A549 (cell line): Measurements from ENCODE around the gene ANXA2. TPM values are rescaled to one million over a fixed set of nuclear protein-coding genes. Genes with fewer than 3 reads are reported as not detected.
A peak's percentile ranks its signal among the peaks of the same experiment; 100 is the strongest.

Experiments
- ATAC-seq, 2 experiments: fragments of 200-7000 bp in 1 of 2; fragments of >200 bp in 1 of 2; cut with Nextera tagmentation in 1 of 2; cut with Tn5 transposase in 1 of 2; 3 replicates each; pipeline versions ENCODE4 v1.8.0 to v1.9.1; 2018 to 2020; ENCODE audit warnings: mild to moderate bottlenecking in 1 of 2, moderate library complexity in 1 of 2
- CTCF ChIA-PET: fragments of 300-600 bp; sonication (Branson Sonifier 250); formaldehyde crosslinking; extraction: SDS; loops from one replicate; lab custom pipeline; 2021; ENCODE audit warnings: antibody characterized with exemption, inconsistent platforms; lab: Yijun Ruan, JAX
- POLR2A ChIA-PET: fragments of 350-600 bp; formaldehyde crosslinking; extraction: SDS; loops from one replicate; lab custom pipeline; 2021; ENCODE audit warnings: antibody characterized with exemption, inconsistent platforms; lab: Yijun Ruan, JAX
- DNase-seq, 2 experiments: peaks; one replicate each; pipeline versions ENCODE4 v3.0.0 to v3.0.0-alpha.2; 2011 to 2016; ENCODE audit warnings: low read depth in 1 of 2, low spot score in 1 of 2
- FAIRE-seq: peaks from 2 replicates; lab custom pipeline; 2011; peaks lifted over from hg19 to GRCh38; lab: Jason Lieb, UNC
- H3K27ac ChIP-seq, 2 experiments: fragments of >200 bp; sonication (Bioruptor Twin); formaldehyde crosslinking; 3 replicates each; pipeline ENCODE4 v1.5.1; 2016 to 2017
- H3K4me1 ChIP-seq: fragments of >200 bp; sonication (Bioruptor Twin); formaldehyde crosslinking; 3 replicates; pipeline ENCODE4 v1.6.1; 2016
- H3K4me2 ChIP-seq: fragments of >200 bp; sonication (Bioruptor Twin); formaldehyde crosslinking; 3 replicates; pipeline ENCODE4 v1.6.1; 2016
- H3K4me3 ChIP-seq: fragments of >200 bp; sonication (Bioruptor Twin); formaldehyde crosslinking; 3 replicates; pipeline ENCODE4 v1.5.1; 2016
- H3K9me3 ChIP-seq: fragments of >200 bp; sonication (Bioruptor Twin); formaldehyde crosslinking; 3 replicates; pipeline ENCODE4 v1.6.1; 2016
- ATOH8 ChIP-seq: fragments of 250-450 bp; sonication (Bioruptor Pico); IDR thresholded peaks from 2 replicates; pipeline ENCODE4 v1.5.0; 2020; ENCODE audit warnings: low read depth, mild to moderate bottlenecking, moderate library complexity
- BHLHE40 ChIP-seq: IDR thresholded peaks from 2 replicates; pipeline ENCODE4 v1.6.1; 2012; ENCODE audit warnings: low read depth, low read length, inconsistent platforms
- CBX2 ChIP-seq: fragments of 200-600 bp; sonication (generic); IDR thresholded peaks from 2 replicates; pipeline ENCODE4 v1.6.1; 2016; ENCODE audit warnings: low read depth, mild to moderate bottlenecking, borderline replicate concordance
- CBX8 ChIP-seq: fragments of 200-600 bp; sonication (generic); IDR thresholded peaks from 2 replicates; pipeline ENCODE4 v1.6.1; 2016
- EHMT2 ChIP-seq: fragments of 200-600 bp; sonication (generic); IDR thresholded peaks from 2 replicates; pipeline ENCODE4 v1.6.1; 2016; ENCODE audit warnings: antibody characterized with exemption, low read depth, mild to moderate bottlenecking, moderate library complexity
- ELK1 ChIP-seq: fragments of 150-350 bp; IDR thresholded peaks from 2 replicates; pipeline ENCODE4 v1.6.1; 2014; ENCODE audit warnings: low read depth, mild to moderate bottlenecking, low read length
- FOSB ChIP-seq: fragments of 250-450 bp; sonication (Bioruptor Pico); IDR thresholded peaks from 2 replicates; pipeline ENCODE4 v1.5.0; 2020; ENCODE audit warnings: mild to moderate bottlenecking, moderate library complexity
- FOSL2 ChIP-seq, 2 experiments: fragments of 450-650 bp in 1 of 2; fragments of >200 bp in 1 of 2; sonication (Bioruptor Twin) in 1 of 2; formaldehyde crosslinking; IDR thresholded peaks; 2 replicates each; pipeline versions ENCODE4 v1.5.0 to v1.6.1; 2016 to 2020; ENCODE audit warnings: mild to moderate bottlenecking in 1 of 2, moderate library complexity in 1 of 2
- FOXS1 ChIP-seq: fragments of 250-450 bp; sonication (Bioruptor Pico); IDR thresholded peaks from 2 replicates; pipeline ENCODE4 v1.5.0; 2020; ENCODE audit warnings: mild to moderate bottlenecking, moderate library complexity
- GATA3 ChIP-seq: IDR thresholded peaks from 2 replicates; pipeline ENCODE4 v1.6.1; 2012; ENCODE audit warnings: borderline replicate concordance
- HOXA7 ChIP-seq: fragments of 250-450 bp; sonication (Bioruptor Pico); IDR thresholded peaks from 2 replicates; pipeline ENCODE4 v1.5.0; 2020; ENCODE audit warnings: mild to moderate bottlenecking, moderate library complexity
- HOXB13 ChIP-seq: fragments of 250-450 bp; sonication (Bioruptor Pico); IDR thresholded peaks from 2 replicates; pipeline ENCODE4 v1.5.0; 2020; ENCODE audit warnings: low read depth, mild to moderate bottlenecking, moderate library complexity
- KDM5A ChIP-seq: fragments of 200-600 bp; sonication (generic); IDR thresholded peaks from 2 replicates; pipeline ENCODE4 v1.6.1; 2016; ENCODE audit warnings: antibody characterized with exemption, mild to moderate bottlenecking
- MAX ChIP-seq: IDR thresholded peaks from 2 replicates; pipeline ENCODE4 v1.6.1; 2012
- MAZ ChIP-seq: fragments of 150-350 bp; IDR thresholded peaks from 2 replicates; pipeline ENCODE4 v1.6.1; 2014; ENCODE audit warnings: antibody characterized with exemption, low read depth, low read length, borderline replicate concordance
- MYC ChIP-seq: IDR thresholded peaks from 2 replicates; pipeline ENCODE4 v1.6.1; 2012; ENCODE audit warnings: mild to moderate bottlenecking, inconsistent platforms, low read length, improper control_type of control experiment, borderline replicate concordance
- POLR2A ChIP-seq: IDR thresholded peaks from 2 replicates; pipeline ENCODE4 v1.6.1; 2012; ENCODE audit warnings: mild to moderate bottlenecking, low read length
- RARB ChIP-seq: fragments of 250-450 bp; sonication (Bioruptor Pico); IDR thresholded peaks from 2 replicates; pipeline ENCODE4 v1.8.0; 2021; ENCODE audit warnings: mild to moderate bottlenecking, moderate library complexity
- RCOR1 ChIP-seq: fragments of 150-350 bp; IDR thresholded peaks from 2 replicates; pipeline ENCODE4 v1.6.1; 2014; ENCODE audit warnings: antibody characterized with exemption, low read length, low read depth
- REST ChIP-seq: fragments of 200-600 bp; sonication (generic); IDR thresholded peaks from 2 replicates; pipeline ENCODE4 v1.6.1; 2016; ENCODE audit warnings: antibody characterized with exemption, mild to moderate bottlenecking, moderate library complexity
- RNF2 ChIP-seq: fragments of 200-600 bp; sonication (generic); IDR thresholded peaks from 2 replicates; pipeline ENCODE4 v1.6.1; 2016; ENCODE audit warnings: low read depth, mild to moderate bottlenecking, antibody characterized with exemption, moderate library complexity, borderline replicate concordance
- SMC3 ChIP-seq: fragments of >200 bp; sonication (Bioruptor Twin); formaldehyde crosslinking; IDR thresholded peaks from 3 replicates; pipeline ENCODE4 v1.6.1; 2018; ENCODE audit warnings: inconsistent platforms
- SREBF2 ChIP-seq: fragments of 450-650 bp; IDR thresholded peaks from 2 replicates; pipeline ENCODE4 v1.6.1; 2014; ENCODE audit warnings: mild to moderate bottlenecking, moderate library complexity
- TFCP2L1 ChIP-seq: fragments of 250-450 bp; sonication (Bioruptor Pico); IDR thresholded peaks from 2 replicates; pipeline ENCODE4 v1.5.0; 2021; ENCODE audit warnings: mild to moderate bottlenecking
- USF2 ChIP-seq: fragments of 450-650 bp; IDR thresholded peaks from 2 replicates; pipeline ENCODE4 v1.6.1; 2014; ENCODE audit warnings: antibody characterized with exemption
- ZFP36 ChIP-seq: fragments of 450-650 bp; IDR thresholded peaks from 2 replicates; pipeline ENCODE4 v1.6.1; 2014; ENCODE audit warnings: borderline replicate concordance; ENCODE audit not compliant: partially characterized antibody
- WGBS: methylation state at CpG from one replicate; pipeline ENCODE4 v1.1.6; 2017; ENCODE audit errors: missing lambda C conversion rate; 5-methylcytosine and 5-hydroxymethylcytosine counted together
- polyA plus RNA-seq, 4 experiments: library from polyadenylated mRNA; depleted of rRNA in 3 of 4; stranded (reverse); fragments of >200 nt; fragmentation: RNase III in 1 of 4; extraction: RNeasy Plus Mini Kit Qiagen cat#74134 plus additional on column Dnase treatment in 1 of 4; gene quantifications; 2 replicates in 3 of 4; 3 replicates in 1 of 4; pipeline ENCODE4 v1.2.3, GENCODE V29; 2011 to 2017

The ANXA2 gene
- polyA plus RNA-seq, 2 of the 4 experiments (the other 2 are of a cell fraction): 4,707 to 5,746 TPM

- Histone ChIP-seq H3K9me3 (no peaks in the 10 kb centered on the region), H3K4me2 (no peak overlapping the region), H3K4me1 (peaks cover 7% of the 10 kb centered on the region)
- 3% methylated on average over 6 of the region's 6 CpGs for WGBS
- POLR2A ChIA-PET: interaction anchor here (1.6 kb wide), 1 partner anchor 637 kb away, joined by 5 read pairs; the partner anchor contains the start of gene BNIP2
- no peak for ATAC-seq
- TF ChIP-seq CBX8: peak; percentile 51; the same call in 1 of the 2 replicates
- no peak for TF ChIP-seq GATA3
- TF ChIP-seq BHLHE40: no peak
- no peak for TF ChIP-seq RARB (CRISPR knock-in tag)
- TF ChIP-seq SREBF2: no peak
- no peak for TF ChIP-seq SMC3
- TF ChIP-seq POLR2A: no peak
- no peak for TF ChIP-seq EHMT2
- TF ChIP-seq RNF2: peak; percentile 88; the same call in 1 of the 2 replicates
- TF ChIP-seq MAZ: no peak
- TF ChIP-seq MAX: no peak
- no peak for TF ChIP-seq FOSL2 (IDR thresholded peaks at IDR 0.05)
- TF ChIP-seq FOSL2 (CRISPR knock-in tag; IDR thresholded peaks at IDR 0.05): no peak
- TF ChIP-seq, all 56 proteins: peak for 2
- CTCF ChIA-PET: interaction anchor here (0.6 to 11.3 kb wide), 73 partner anchors 10 to 982 kb away, joined by 3 to 148 read pairs (median 4); partner anchors contain the start of genes BNIP2 and FOXB1
- H3K27ac ChIP-seq: no peak overlapping the region
- DNase-seq (no peak), FAIRE-seq (no peak)
- no peak overlapping the region for H3K4me3 ChIP-seq
Measured at GRCh38 chr15:60326343-60326742, 71.4 kb downstream of the ANXA2 start.

GRCh38 chr15:60325905-60326304 is 71.9 kb downstream of the ANXA2 start:
- DNase-seq (no peak), FAIRE-seq (no peak), ATAC-seq (no peak)
- no peak overlapping the region for H3K4me3 ChIP-seq
- no peak overlapping the region for H3K4me2 ChIP-seq
- no peaks in the 10 kb centered on the region for H3K9me3 ChIP-seq
- WGBS: 73% methylated on average over 6 of the region's 6 CpGs
- H3K4me1 ChIP-seq: peaks cover 7% of the 10 kb centered on the region
- ChIA-PET CTCF (interaction anchor here (0.6 to 11.3 kb wide), 35 partner anchors 9 to 635 kb away, joined by 3 to 148 read pairs (median 4); partner anchors contain the start of genes BNIP2 and FOXB1), POLR2A (interaction anchor here (0.6 to 1.6 kb wide), 2 partner anchors 195 to 636 kb away, joined by 3 to 5 read pairs; partner anchors contain the start of gene BNIP2)
- H3K27ac ChIP-seq: no peak overlapping the region
- no peak for TF ChIP-seq RNF2
- no peak for TF ChIP-seq KDM5A
- TF ChIP-seq ELK1: no peak
- no peak for TF ChIP-seq RCOR1
- TF ChIP-seq HOXA7: no peak
- TF ChIP-seq CBX2: no peak
- no peak for TF ChIP-seq FOXS1 (CRISPR knock-in tag)
- TF ChIP-seq REST: no peak
- TF ChIP-seq MYC: no peak
- TF ChIP-seq FOSB (CRISPR knock-in tag): no peak
- no peak for TF ChIP-seq FOSL2 (IDR thresholded peaks at IDR 0.05)
- no peak for TF ChIP-seq FOSL2 (CRISPR knock-in tag; IDR thresholded peaks at IDR 0.05)
- TF ChIP-seq ATOH8: no peak
- TF ChIP-seq TFCP2L1 (CRISPR knock-in tag): no peak
- no peak for TF ChIP-seq USF2
- TF ChIP-seq ZFP36: no peak
- TF ChIP-seq HOXB13 (CRISPR knock-in tag): no peak
